HG03060 (cell line): ENCODE measurements around the gene GRID2.
"Not testable (repeated sequence)": the region's sequence is repeated elsewhere in the genome, so short reads cannot be mapped to it uniquely, and the experiment has no call there.

Experiments used
- ATAC-seq: cut with Tn5 transposase; IDR thresholded peaks from one replicate; pipeline ENCODE4 v1.9.1; 2021; ENCODE audit warnings: low read depth, moderate number of reproducible peaks; ENCODE audit not compliant: unreplicated experiment

Gene GRID2

GRCh38 chr4:93263166-93263565 is 959.4 kb downstream of the GRID2 start:
- no peak for ATAC-seq

GRCh38 chr4:93267747-93268146 is 964.0 kb downstream of the GRID2 start:
- ATAC-seq = no peak

- ATAC-seq = no peak
Measured at GRCh38 chr4:93285346-93285745, 981.6 kb downstream of the GRID2 start.

GRCh38 chr4:93289241-93289640 is 985.5 kb downstream of the GRID2 start:
- ATAC-seq = no peak

GRCh38 chr4:93289831-93290230 is 986.1 kb downstream of the GRID2 start:
- ATAC-seq = no peak

GRCh38 chr4:93299118-93299517 is 995.4 kb downstream of the GRID2 start:
- peak; percentile 50 for ATAC-seq

GRCh38 chr4:93300780-93301555 is 997.2 kb downstream of the GRID2 start:
- not testable (repeated sequence) for ATAC-seq

GRCh38 chr4:93302310-93302709 is 998.5 kb downstream of the GRID2 start:
- ATAC-seq = no peak

GRCh38 chr4:93303440-93303839 is 999.7 kb downstream of the GRID2 start:
- no peak for ATAC-seq

GRCh38 chr4:93312299-93312698 is 1008.5 kb downstream of the GRID2 start:
- no peak for ATAC-seq

- ATAC-seq = no peak
Measured at GRCh38 chr4:93313197-93313596, 1009.4 kb downstream of the GRID2 start.

GRCh38 chr4:93317057-93317456 is 1013.3 kb downstream of the GRID2 start:
- ATAC-seq = no peak

- ATAC-seq = no peak
Measured at GRCh38 chr4:93317561-93317960, 1013.8 kb downstream of the GRID2 start.

GRCh38 chr4:93319041-93319440 is 1015.3 kb downstream of the GRID2 start:
- ATAC-seq = no peak

- no peak for ATAC-seq
Measured at GRCh38 chr4:93320356-93320755, 1016.6 kb downstream of the GRID2 start.

GRCh38 chr4:93327346-93327745 is 1023.6 kb downstream of the GRID2 start:
- ATAC-seq = no peak

- peak; percentile 100 for ATAC-seq
Measured at GRCh38 chr4:93334003-93334402, 1030.2 kb downstream of the GRID2 start.

GRCh38 chr4:93337196-93337595 is 1033.4 kb downstream of the GRID2 start:
- no peak for ATAC-seq

GRCh38 chr4:93342738-93343137 is 1039.0 kb downstream of the GRID2 start:
- ATAC-seq = no peak

GRCh38 chr4:93346840-93347239 is 1043.1 kb downstream of the GRID2 start:
- no peak for ATAC-seq

GRCh38 chr4:93348896-93349295 is 1045.1 kb downstream of the GRID2 start:
- no peak for ATAC-seq

GRCh38 chr4:93351846-93352245 is 1048.1 kb downstream of the GRID2 start:
- no peak for ATAC-seq

GRCh38 chr4:93355411-93355810 is 1051.6 kb downstream of the GRID2 start:
- no peak for ATAC-seq
